IPS DF 6.9 (cell line): ENCODE results near the gene FGF12.

Experiments
- DNase-seq: peaks from one replicate; pipeline ENCODE4 v3.0.0-alpha.2; 2013; ENCODE audit warnings: low read depth, low spot score
- H3K27ac ChIP-seq: one replicate; pipeline ENCODE4 v1.5.1; 2013; ENCODE audit warnings: low read length, control low read depth
- H3K27me3 ChIP-seq: 2 replicates; pipeline ENCODE4 v1.6.1; 2013; ENCODE audit warnings: mild to moderate bottlenecking, low read length; ENCODE audit not compliant: control insufficient read depth, insufficient read depth
- H3K36me3 ChIP-seq: 2 replicates; pipeline ENCODE4 v1.6.1; 2013; ENCODE audit warnings: low read length; ENCODE audit not compliant: control insufficient read depth, insufficient read depth
- H3K4me1 ChIP-seq: 2 replicates; pipeline ENCODE4 v1.6.1; 2013; ENCODE audit warnings: low read length; ENCODE audit not compliant: control insufficient read depth, insufficient read depth
- H3K4me3 ChIP-seq: 2 replicates; pipeline ENCODE4 v1.5.1; 2013; ENCODE audit warnings: mild to moderate bottlenecking, low read length
- H3K9me3 ChIP-seq: 2 replicates; pipeline ENCODE4 v1.6.1; 2013; ENCODE audit warnings: low read length, inconsistent platforms; ENCODE audit not compliant: control insufficient read depth, insufficient read depth
- WGBS: extraction: QIAGEN DNeasy Blood & Tissue Kit; methylation state at CpG from one replicate; pipeline ENCODE4 v1.1.7; 2013; ENCODE audit warnings: mixed read lengths, missing lambda C conversion rate; ENCODE audit not compliant: insufficient read length, insufficient coverage; 5-methylcytosine and 5-hydroxymethylcytosine counted together

The FGF12 gene

GRCh38 chr3:192091831-192092230 lies 635.5 kb downstream of the FGF12 start:
- Histone ChIP-seq H3K27ac (no peak overlapping the region), H3K4me1 (peaks cover 1% of the 10 kb centered on the region; the same call in 1 of the 2 replicates), H3K36me3 (no peaks in the 10 kb centered on the region), H3K9me3 (no peaks in the 10 kb centered on the region), H3K4me3 (no peak overlapping the region), H3K27me3 (no peaks in the 10 kb centered on the region)
- no CpG with 5 or more reads among the region's 1 CpG for WGBS
- no peak for DNase-seq

GRCh38 chr3:192090586-192090985 lies 636.8 kb downstream of the FGF12 start:
- Histone ChIP-seq H3K27me3 (no peaks in the 10 kb centered on the region), H3K4me1 (peaks cover 1% of the 10 kb centered on the region; the same call in 1 of the 2 replicates), H3K9me3 (no peaks in the 10 kb centered on the region), H3K27ac (no peak overlapping the region), H3K4me3 (no peak overlapping the region), H3K36me3 (no peaks in the 10 kb centered on the region)
- no peak for DNase-seq
